Adrenal gland (tissue), 5 donors: Measurements from ENCODE around the gene MKNK1.

ENCODE experiments used
- CTCF ChIP-seq, 6 experiments: fragments of 450-650 bp in 4 of 6; fragments of 200-600 bp in 2 of 6; sonication (generic) in 1 of 6; IDR thresholded peaks; 1 replicate in 5 of 6; 2 replicates in 1 of 6; pipeline versions ENCODE4 v1.5.1 to v1.8.0; 2016 to 2021; ENCODE audit warnings: antibody characterized with exemption in 6 of 6, mild to moderate bottlenecking in 2 of 6, moderate library complexity in 1 of 6
- POLR2A ChIP-seq, 2 donors: fragments of 450-650 bp; IDR thresholded peaks; one replicate each; pipeline ENCODE4 v1.6.1; 2017; ENCODE audit warnings: antibody characterized with exemption in 2 of 2, mild to moderate bottlenecking in 2 of 2, moderate library complexity in 1 of 2
- donor health status: DM: no; HTN: no; CAD: no.

DNA sequence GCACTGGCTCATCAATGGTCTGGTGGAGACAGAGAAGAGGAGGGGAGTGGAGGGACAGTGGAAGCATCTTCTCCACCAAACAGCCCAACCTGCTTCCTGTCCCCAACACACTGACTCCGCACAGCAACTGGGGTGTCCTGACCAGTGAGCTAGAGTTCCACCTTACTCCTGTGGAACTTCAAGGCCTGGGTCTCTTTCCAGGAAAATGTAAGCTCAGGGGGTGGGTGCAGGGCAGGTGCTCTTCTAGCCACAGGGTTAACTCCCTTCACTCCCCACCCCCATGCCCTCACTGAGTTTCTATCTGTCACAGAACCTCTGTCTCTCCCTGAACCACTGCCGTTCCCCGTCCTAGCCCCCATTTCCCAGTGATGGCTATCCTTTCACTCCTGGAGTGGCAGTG lies 11.7 kb upstream of the MKNK1 start:
- no peak for TF ChIP-seq CTCF (IDR thresholded peaks at IDR 0.05)
- TF ChIP-seq POLR2A (IDR thresholded peaks at IDR 0.05), result no peak
